HEK293 (cell line): Measurements from ENCODE around the gene SLC22A17.

Source experiments
- CTCF ChIA-PET: fragments of 350-600 bp; formaldehyde crosslinking; extraction: SDS; loops from one replicate; lab custom pipeline; 2021; ENCODE audit warnings: antibody characterized with exemption; lab: Yijun Ruan, JAX
- POLR2A ChIA-PET: fragments of 300-600 bp; formaldehyde crosslinking; extraction: SDS; loops from one replicate; lab custom pipeline; 2020; ENCODE audit warnings: antibody characterized with exemption, inconsistent platforms; lab: Yijun Ruan, JAX
- H3K27ac ChIP-seq: fragments of 200-500 bp; sonication (Bioruptor generic); 2 replicates; pipeline ENCODE4 v1.5.1; 2014; ENCODE audit warnings: low read depth, low read length, control low read depth, inconsistent platforms; ENCODE audit errors: extremely low read depth
- H3K36me3 ChIP-seq, 2 experiments: fragments of 200-500 bp in 1 of 2; sonication (Bioruptor generic) in 1 of 2; 1 replicate in 1 of 2; 2 replicates in 1 of 2; pipeline ENCODE4 v1.5.1; 2014 to 2017; ENCODE audit warnings: inconsistent platforms in 2 of 2, low read length in 2 of 2; ENCODE audit not compliant: control insufficient read depth in 2 of 2, insufficient read depth in 1 of 2
- H3K4me1 ChIP-seq: fragments of 200-500 bp; sonication (Bioruptor generic); 2 replicates; pipeline ENCODE4 v1.5.1; 2014; ENCODE audit warnings: mild to moderate bottlenecking, low read length, inconsistent platforms; ENCODE audit not compliant: control insufficient read depth, insufficient read depth
- H3K4me3 ChIP-seq: 2 replicates; pipeline ENCODE4 v1.5.1; 2011; ENCODE audit warnings: low read depth, mild to moderate bottlenecking, control low read depth, low read length, moderate library complexity
- H3K9me3 ChIP-seq: fragments of 200-500 bp; sonication (Bioruptor generic); 2 replicates; pipeline ENCODE4 v1.5.1; 2014; ENCODE audit warnings: low read depth, low read length, inconsistent platforms; ENCODE audit not compliant: control insufficient read depth, insufficient read depth
- BCL11A ChIP-seq: fragments of 450-650 bp; formaldehyde crosslinking; IDR thresholded peaks from 2 replicates; pipeline ENCODE4 v1.5.1; 2016; ENCODE audit warnings: low read depth, missing biosample characterization, missing genetic modification characterization
- EGR2 ChIP-seq: fragments of 450-650 bp; formaldehyde crosslinking; IDR thresholded peaks from 2 replicates; pipeline ENCODE4 v1.5.1; 2016; ENCODE audit warnings: low read depth, missing biosample characterization, missing genetic modification characterization
- ELK4 ChIP-seq: IDR thresholded peaks from 2 replicates; pipeline ENCODE4 v1.6.1; 2011; ENCODE audit warnings: mild to moderate bottlenecking, low read depth, low read length, borderline replicate concordance
- HOXD13 ChIP-seq: sonication (generic); formaldehyde crosslinking; IDR thresholded peaks from 2 replicates; pipeline ENCODE4 v1.8.0; 2022; ENCODE audit warnings: missing genetic modification reagents, borderline replicate concordance
- KLF16 ChIP-seq: fragments of 450-650 bp; formaldehyde crosslinking; IDR thresholded peaks from 2 replicates; pipeline ENCODE4 v1.5.1; 2017; ENCODE audit warnings: missing biosample characterization, missing genetic modification characterization
- REST ChIP-seq: fragments of 450-650 bp; formaldehyde crosslinking; IDR thresholded peaks from 2 replicates; pipeline ENCODE4 v1.5.1; 2016; ENCODE audit warnings: missing biosample characterization, missing genetic modification characterization
- SP7 ChIP-seq: fragments of 450-650 bp; formaldehyde crosslinking; IDR thresholded peaks from 2 replicates; pipeline ENCODE4 v1.5.1; 2016; ENCODE audit warnings: missing biosample characterization, missing genetic modification characterization
- ZBTB1 ChIP-seq: fragments of 450-650 bp; formaldehyde crosslinking; IDR thresholded peaks from 2 replicates; pipeline ENCODE4 v1.5.1; 2016; ENCODE audit warnings: missing biosample characterization, missing genetic modification characterization
- ZBTB10 ChIP-seq: fragments of 450-650 bp; formaldehyde crosslinking; IDR thresholded peaks from 2 replicates; pipeline ENCODE4 v1.5.1; 2016; ENCODE audit warnings: missing biosample characterization, missing genetic modification characterization
- ZBTB26 ChIP-seq: fragments of 450-650 bp; formaldehyde crosslinking; optimal IDR thresholded peaks from 2 replicates; pipeline ENCODE3; 2016; ENCODE audit warnings: missing biosample characterization, mild to moderate bottlenecking, missing genetic modification characterization
- ZNF223 ChIP-seq: fragments of 450-650 bp; formaldehyde crosslinking; IDR thresholded peaks from 2 replicates; pipeline ENCODE4 v1.5.1; 2016; ENCODE audit warnings: missing biosample characterization, missing genetic modification characterization
- ZNF248 ChIP-seq: fragments of 450-650 bp; formaldehyde crosslinking; IDR thresholded peaks from 2 replicates; pipeline ENCODE4 v1.5.1; 2017; ENCODE audit warnings: missing biosample characterization, missing genetic modification characterization
- ZNF292 ChIP-seq: fragments of 450-650 bp; formaldehyde crosslinking; IDR thresholded peaks from 2 replicates; pipeline ENCODE4 v1.5.1; 2016; ENCODE audit warnings: low read depth, missing biosample characterization, missing genetic modification characterization, borderline replicate concordance
- ZNF324 ChIP-seq: fragments of 450-650 bp; formaldehyde crosslinking; IDR thresholded peaks from 2 replicates; pipeline ENCODE4 v1.5.1; 2016; ENCODE audit warnings: missing biosample characterization, missing genetic modification characterization
- ZNF473 ChIP-seq: fragments of 450-650 bp; formaldehyde crosslinking; IDR thresholded peaks from 2 replicates; pipeline ENCODE4 v1.5.1; 2017; ENCODE audit warnings: missing biosample characterization, missing genetic modification characterization
- ZNF561 ChIP-seq: fragments of 450-650 bp; IDR thresholded peaks from 2 replicates; pipeline ENCODE4 v1.5.1; 2018; ENCODE audit warnings: missing biosample characterization, missing genetic modification characterization, borderline replicate concordance
- ZNF596 ChIP-seq: fragments of 450-650 bp; IDR thresholded peaks from 2 replicates; pipeline ENCODE4 v1.5.0; 2018; ENCODE audit warnings: missing biosample characterization, mild to moderate bottlenecking, missing genetic modification characterization, moderate library complexity
- ZNF600 ChIP-seq: fragments of 450-650 bp; formaldehyde crosslinking; IDR thresholded peaks from 2 replicates; pipeline ENCODE4 v1.5.1; 2016; ENCODE audit warnings: missing biosample characterization, missing genetic modification characterization
- ZNF658 ChIP-seq: fragments of 450-650 bp; formaldehyde crosslinking; IDR thresholded peaks from 2 replicates; pipeline ENCODE4; 2016; ENCODE audit warnings: missing biosample characterization, missing genetic modification characterization
- ZNF660 ChIP-seq: fragments of 450-650 bp; IDR thresholded peaks from 2 replicates; pipeline ENCODE4 v1.5.1; 2018; ENCODE audit warnings: missing biosample characterization, mild to moderate bottlenecking, missing genetic modification characterization
- ZXDB ChIP-seq: fragments of 450-650 bp; formaldehyde crosslinking; IDR thresholded peaks from 2 replicates; pipeline ENCODE4 v1.5.1; 2016; ENCODE audit warnings: missing biosample characterization, missing genetic modification characterization

SLC22A17 gene

GRCh38 chr14:23352506-23353432, at the start of gene SLC22A17 (continued):
- TF ChIP-seq ZBTB10 (tag by site-specific recombination) (peak; percentile 47; the same call in 1 of the 2 replicates), KLF16 (peak; percentile 47; the same call in 1 of the 2 replicates), ZNF561 (0 out of 2 replicates have a peak, but pooled peaks have one; percentile 28), ZBTB26 (tag by site-specific recombination) (peak; percentile 75), SP7 (tag by site-specific recombination) (0 out of 2 replicates have a peak, but pooled peaks have one; percentile 17), REST (tag by site-specific recombination) (peak; percentile 47)

- no peak for TF ChIP-seq ZNF473
- no peak for TF ChIP-seq ZNF248
- no peak for TF ChIP-seq ELK4
- no peak for TF ChIP-seq EGR2 (tag by site-specific recombination)
- TF ChIP-seq ZNF324 (tag by site-specific recombination), result no peak
- no peak for TF ChIP-seq ZNF658 (tag by site-specific recombination)
- TF ChIP-seq BCL11A (tag by site-specific recombination), result no peak
- no peak for TF ChIP-seq ZNF596 (tag by site-specific recombination)
- no peak for TF ChIP-seq ZXDB (tag by site-specific recombination)
- no peak for TF ChIP-seq ZNF292
- no peak for TF ChIP-seq ZNF223 (tag by site-specific recombination)
- TF ChIP-seq ZNF600 (tag by site-specific recombination), result no peak
- TF ChIP-seq ZBTB1 (tag by site-specific recombination), result no peak
- no peak for TF ChIP-seq HOXD13 (CRISPR knock-in tag)
- TF ChIP-seq ZNF561, result no peak
- TF ChIP-seq ZNF660 (tag by site-specific recombination), result no peak
- H3K9me3 ChIP-seq, result no peaks in the 10 kb centered on the region
- H3K27ac ChIP-seq, result no peak overlapping the region
- H3K36me3 ChIP-seq, result no peaks in the 10 kb centered on the region
- ChIA-PET POLR2A (no interaction called here), CTCF (no interaction called here)
- no peaks in the 10 kb centered on the region for H3K4me1 ChIP-seq
- H3K4me3 ChIP-seq, result no peak overlapping the region
Measured at GRCh38 chr14:23401291-23401690, 48.6 kb upstream of the SLC22A17 start.
